Keratinocyte (primary cell): ENCODE results near the gene POLA1.

Experiments used
- CTCF ChIP-seq, 3 experiments: IDR thresholded peaks in 1 of 3; conservative IDR thresholded peaks in 1 of 3; optimal IDR thresholded peaks in 1 of 3; 2 replicates in 2 of 3; 3 replicates in 1 of 3; pipeline versions ENCODE3 to v1.5.1; 2011; ENCODE audit warnings: low read length in 3 of 3, mild to moderate bottlenecking in 3 of 3, moderate library complexity in 2 of 3, control low read depth in 1 of 3, inconsistent platforms in 1 of 3; ENCODE audit not compliant: insufficient read depth in 2 of 3; ENCODE audit errors: extremely low read depth in 1 of 3
- EZH2 ChIP-seq: IDR thresholded peaks from one replicate; pipeline ENCODE4 v1.6.1; 2012; ENCODE audit warnings: inconsistent platforms, mild to moderate bottlenecking, low read length, moderate library complexity

- TF ChIP-seq CTCF (optimal IDR thresholded peaks at IDR 0.05 in 1 of 3, IDR thresholded peaks at IDR 0.05 in 1 of 3, conservative IDR thresholded peaks at IDR 0.05 in 1 of 3; ENCODE audit: extremely low read depth in 1 of 3, insufficient read depth in 2 of 3, low read length in 3 of 3) (no peak), EZH2 (peak; percentile 76)
These were observed 309.5 kb downstream of the POLA1 start for GRCh38 chrX:25003066-25003849.
